Measurements from ENCODE around the gene MKLN1.
"Not testable (repeated sequence)": the region's sequence is repeated elsewhere in the genome, so short reads cannot be mapped to it uniquely, and the experiment has no call there.

MKLN1 gene

DNA sequence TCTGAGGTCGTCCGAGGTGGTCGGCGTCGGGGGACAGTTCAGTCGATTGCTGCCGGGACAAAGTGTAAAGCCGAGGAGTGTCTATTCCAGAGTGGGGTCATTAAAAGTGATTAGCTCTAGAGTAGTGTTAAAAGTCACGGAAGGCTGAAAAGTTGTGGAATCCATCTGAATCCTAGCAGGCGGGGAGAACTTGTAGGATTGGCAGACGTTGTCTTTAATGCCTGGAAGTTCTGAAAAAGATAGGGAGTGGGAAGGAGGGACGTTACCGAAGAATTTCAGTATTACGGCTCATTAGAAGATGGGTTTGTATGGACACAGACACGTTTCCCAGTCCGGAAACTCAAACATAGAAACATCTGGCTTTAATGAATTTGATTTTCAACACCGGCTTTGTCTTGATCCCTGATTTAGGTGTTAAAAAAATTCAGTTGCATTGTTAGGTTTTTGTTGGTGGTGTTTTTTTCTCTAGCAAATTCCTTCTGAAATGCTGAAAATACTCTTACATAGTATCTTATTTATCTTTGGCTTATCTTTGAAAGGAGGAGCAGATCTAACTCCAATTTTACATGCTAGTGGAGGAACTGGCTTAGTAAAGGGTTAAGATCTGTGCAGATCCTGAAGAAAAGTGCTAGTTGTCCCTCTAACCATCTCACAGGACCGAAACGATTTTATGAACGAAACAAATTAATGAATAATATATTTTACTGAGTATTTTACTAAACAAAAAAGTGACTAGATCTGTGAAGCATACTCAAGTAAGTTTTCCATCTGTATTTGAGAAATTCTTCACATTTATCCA is 900 bp downstream of the MKLN1 start:
- TF ChIP-seq CTCF (IDR thresholded peaks at IDR 0.05; ENCODE audit: unreplicated experiment in 3 of 3) = no peak
- Mint-ChIP-seq H3K36me3 (ENCODE audit: low read depth) (peaks cover 11% of the 10 kb centered on the region), H3K4me3 (peak overlapping the region; percentile 89 to 96 (median 95)), H3K4me1 (peaks cover 25% of the 10 kb centered on the region), H3K9me3 (no peaks in the 10 kb centered on the region), H3K27ac (peak overlapping the region; percentile 98 to 99 (median 98)), H3K27me3 (ENCODE audit: low read depth) (no peaks in the 10 kb centered on the region)

- peaks cover 25% of the 10 kb centered on the region for H3K4me1 Mint-ChIP-seq
- no peak for TF ChIP-seq CTCF (IDR thresholded peaks at IDR 0.05; ENCODE audit: unreplicated experiment in 3 of 3)
- H3K9me3 Mint-ChIP-seq = peaks cover 2% of the 10 kb centered on the region
- H3K27me3 Mint-ChIP-seq (ENCODE audit: low read depth) = no peaks in the 10 kb centered on the region
- H3K27ac Mint-ChIP-seq = peak overlapping the region; percentile 98 to 99 (median 98)
- H3K4me3 Mint-ChIP-seq = peak overlapping the region; percentile 89 to 96 (median 95)
- peaks cover 17% of the 10 kb centered on the region for H3K36me3 Mint-ChIP-seq (ENCODE audit: low read depth)
Measured at GRCh38 chr7:131329176-131329570, 1.5 kb downstream of the MKLN1 start.

GRCh38 chr7:131330299-131330698 is 2.6 kb downstream of the MKLN1 start:
- no peak for TF ChIP-seq CTCF (IDR thresholded peaks at IDR 0.05; ENCODE audit: unreplicated experiment in 3 of 3)
- H3K27me3 Mint-ChIP-seq (ENCODE audit: low read depth) = no peaks in the 10 kb centered on the region
- peaks cover 9% of the 10 kb centered on the region for H3K9me3 Mint-ChIP-seq
- peak overlapping the region; percentile 43 to 98 (median 58) for H3K27ac Mint-ChIP-seq
- peaks cover 25% of the 10 kb centered on the region for H3K4me1 Mint-ChIP-seq
- H3K36me3 Mint-ChIP-seq (ENCODE audit: low read depth) = peaks cover 25% of the 10 kb centered on the region
- H3K4me3 Mint-ChIP-seq = peak overlapping the region; percentile 67 to 96 (median 95)

DNA sequence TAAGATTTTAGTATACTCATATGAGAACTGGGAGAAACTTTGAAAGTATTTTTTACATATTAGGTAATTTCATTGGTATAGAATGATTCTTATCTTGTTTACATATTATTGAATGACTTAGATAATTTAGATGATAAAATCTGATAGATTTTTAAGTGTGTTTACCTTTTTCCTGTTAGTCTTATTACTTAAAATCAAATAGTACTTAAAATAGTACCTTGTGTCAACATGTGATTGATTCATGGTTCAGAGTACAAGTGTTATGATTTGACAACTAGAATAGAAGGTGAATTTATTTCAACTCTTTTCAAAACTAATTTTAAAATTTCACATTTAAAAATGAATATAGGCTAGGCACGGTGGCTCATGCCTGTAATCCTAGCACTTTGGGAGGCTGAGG is 4.1 kb downstream of the MKLN1 start:
- Mint-ChIP-seq H3K9me3 (peaks cover 24% of the 10 kb centered on the region), H3K4me1 (peaks cover 25% of the 10 kb centered on the region), H3K36me3 (ENCODE audit: low read depth) (peaks cover 38% of the 10 kb centered on the region), H3K27ac (no peak overlapping the region), H3K4me3 (no peak overlapping the region), H3K27me3 (ENCODE audit: low read depth) (no peaks in the 10 kb centered on the region)
- no peak for TF ChIP-seq CTCF (IDR thresholded peaks at IDR 0.05; ENCODE audit: unreplicated experiment in 3 of 3)

DNA sequence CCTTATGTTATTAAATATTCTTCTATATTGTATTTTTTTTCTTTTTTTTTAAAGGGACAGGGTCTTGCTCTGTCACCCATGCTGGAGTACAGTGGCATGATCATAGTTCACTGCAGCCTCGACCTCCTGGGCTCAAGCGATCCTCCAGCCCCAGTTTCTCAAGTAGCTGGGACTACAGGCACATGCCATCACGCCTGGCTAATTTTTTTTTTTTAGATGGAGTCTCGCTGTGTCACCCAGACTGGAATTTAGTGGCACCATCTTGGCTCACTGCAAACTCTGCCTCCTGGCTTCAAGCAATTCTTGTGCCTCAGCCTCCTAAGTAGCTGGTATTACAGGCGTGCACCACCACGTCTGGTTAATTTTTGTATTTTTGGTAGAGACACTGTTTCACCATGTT is 5.1 kb downstream of the MKLN1 start:
- not testable (repeated sequence) for H3K27me3 Mint-ChIP-seq (ENCODE audit: low read depth); H3K27ac Mint-ChIP-seq
- H3K36me3 Mint-ChIP-seq (ENCODE audit: low read depth) = peaks cover 45% of the 10 kb centered on the region

GRCh38 chr7:131335639-131336381 is 8.1 kb downstream of the MKLN1 start:
- Mint-ChIP-seq H3K36me3 (ENCODE audit: low read depth) (peaks cover 71% of the 10 kb centered on the region), H3K9me3 (peaks cover 44% of the 10 kb centered on the region), H3K4me3 (no peak overlapping the region), H3K27me3 (ENCODE audit: low read depth) (no peaks in the 10 kb centered on the region), H3K4me1 (no peaks in the 10 kb centered on the region), H3K27ac (no peak overlapping the region)
- no peak for TF ChIP-seq CTCF (IDR thresholded peaks at IDR 0.05; ENCODE audit: unreplicated experiment in 3 of 3)

More for the DNA sequence above, 5.1 kb downstream of the MKLN1 start:
- H3K4me3 Mint-ChIP-seq = not testable (repeated sequence)
- Mint-ChIP-seq H3K4me1 (peaks cover 25% of the 10 kb centered on the region), H3K9me3 (peaks cover 30% of the 10 kb centered on the region)
